LNCaP clone FGC (cell line): Measurements from ENCODE around the gene TMEM108.

Experiments used
- DNase-seq: peaks from one replicate; pipeline ENCODE4 v3.0.0-alpha.2; 2011; ENCODE audit warnings: low read depth
- H3K4me3 ChIP-seq: 2 replicates; pipeline ENCODE4 v1.5.1; 2011; ENCODE audit warnings: mild to moderate bottlenecking, low read depth, low read length, control low read depth
- TF ChIP-seq, protein P1 (sequence below): IDR thresholded peaks from 2 replicates; pipeline ENCODE4 v1.5.1; 2012; ENCODE audit warnings: mild to moderate bottlenecking; ENCODE audit not compliant: control insufficient read depth, insufficient read depth; ENCODE audit errors: extremely low read depth

TMEM108 gene

DNA sequence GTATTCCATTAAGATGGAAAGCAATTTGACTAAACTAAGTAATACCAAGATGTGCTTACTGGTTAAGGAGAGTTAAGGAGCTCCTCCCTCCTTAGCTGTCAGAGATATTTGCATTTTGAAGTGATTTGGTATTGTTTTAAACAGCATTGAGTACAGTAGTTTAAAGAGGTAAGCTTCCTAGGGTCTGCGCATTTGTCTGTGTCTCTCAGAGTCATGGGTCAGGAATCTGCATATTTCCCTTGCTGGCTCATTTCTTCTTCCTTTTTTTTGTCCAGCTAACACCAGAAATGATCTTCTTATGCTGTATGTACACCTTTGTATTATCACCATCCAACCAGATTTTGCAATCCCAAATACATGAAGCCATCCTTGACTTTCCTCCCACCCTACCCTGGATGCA, 198.7 kb downstream of the TMEM108 start:
- TF ChIP-seq, protein P1, sequence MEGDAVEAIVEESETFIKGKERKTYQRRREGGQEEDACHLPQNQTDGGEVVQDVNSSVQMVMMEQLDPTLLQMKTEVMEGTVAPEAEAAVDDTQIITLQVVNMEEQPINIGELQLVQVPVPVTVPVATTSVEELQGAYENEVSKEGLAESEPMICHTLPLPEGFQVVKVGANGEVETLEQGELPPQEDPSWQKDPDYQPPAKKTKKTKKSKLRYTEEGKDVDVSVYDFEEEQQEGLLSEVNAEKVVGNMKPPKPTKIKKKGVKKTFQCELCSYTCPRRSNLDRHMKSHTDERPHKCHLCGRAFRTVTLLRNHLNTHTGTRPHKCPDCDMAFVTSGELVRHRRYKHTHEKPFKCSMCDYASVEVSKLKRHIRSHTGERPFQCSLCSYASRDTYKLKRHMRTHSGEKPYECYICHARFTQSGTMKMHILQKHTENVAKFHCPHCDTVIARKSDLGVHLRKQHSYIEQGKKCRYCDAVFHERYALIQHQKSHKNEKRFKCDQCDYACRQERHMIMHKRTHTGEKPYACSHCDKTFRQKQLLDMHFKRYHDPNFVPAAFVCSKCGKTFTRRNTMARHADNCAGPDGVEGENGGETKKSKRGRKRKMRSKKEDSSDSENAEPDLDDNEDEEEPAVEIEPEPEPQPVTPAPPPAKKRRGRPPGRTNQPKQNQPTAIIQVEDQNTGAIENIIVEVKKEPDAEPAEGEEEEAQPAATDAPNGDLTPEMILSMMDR = no peak
- no peak overlapping the region for H3K4me3 ChIP-seq
- DNase-seq = no peak

- H3K4me3 ChIP-seq = no peak overlapping the region
- DNase-seq = no peak
- TF ChIP-seq, protein P1 = no peak
Measured at GRCh38 chr3:133237380-133237779, 199.2 kb downstream of the TMEM108 start.

DNA sequence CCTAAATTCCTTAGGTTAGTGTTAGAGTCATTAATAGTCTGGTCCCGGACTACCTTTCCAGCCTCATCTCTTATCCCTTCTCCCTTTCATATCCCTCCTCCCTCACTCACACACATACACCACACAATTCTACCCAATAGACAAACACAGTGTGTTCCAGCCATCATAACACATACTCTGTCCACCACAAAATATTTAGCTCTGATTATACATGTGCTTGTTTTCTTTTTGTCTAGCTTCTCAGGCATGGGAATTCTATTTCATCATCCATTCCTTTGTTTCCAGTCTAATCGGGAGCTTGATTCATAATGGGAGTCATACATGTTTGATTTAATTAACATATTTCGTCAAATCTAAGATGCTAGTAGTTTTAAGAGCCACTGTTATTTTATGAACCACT, 199.8 kb downstream of the TMEM108 start:
- DNase-seq = no peak

DNA sequence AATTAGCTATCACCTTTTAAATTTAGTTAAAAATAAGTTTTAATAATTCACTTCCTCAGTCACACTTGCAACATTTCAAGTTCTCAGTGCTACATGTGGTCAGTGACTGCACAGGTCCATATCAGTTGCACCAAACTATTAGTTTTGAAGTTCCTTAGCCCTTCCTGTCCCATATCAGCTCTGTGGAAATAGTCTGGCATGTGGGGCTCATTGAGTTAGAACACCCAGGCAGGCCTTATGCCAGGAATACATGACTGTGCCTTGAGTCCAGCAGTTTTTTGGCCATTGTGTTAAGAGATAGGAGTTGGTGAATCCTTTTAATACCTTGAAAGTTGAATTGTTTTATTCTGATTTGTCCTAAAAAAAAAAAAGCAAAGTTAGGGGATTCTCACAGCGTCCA, 207.9 kb downstream of the TMEM108 start:
- DNase-seq = no peak
- TF ChIP-seq, protein P1 = no peak
- no peak overlapping the region for H3K4me3 ChIP-seq

More for the DNA sequence above, 199.8 kb downstream of the TMEM108 start:
- no peak overlapping the region for H3K4me3 ChIP-seq
- TF ChIP-seq, protein P1 = no peak

DNA sequence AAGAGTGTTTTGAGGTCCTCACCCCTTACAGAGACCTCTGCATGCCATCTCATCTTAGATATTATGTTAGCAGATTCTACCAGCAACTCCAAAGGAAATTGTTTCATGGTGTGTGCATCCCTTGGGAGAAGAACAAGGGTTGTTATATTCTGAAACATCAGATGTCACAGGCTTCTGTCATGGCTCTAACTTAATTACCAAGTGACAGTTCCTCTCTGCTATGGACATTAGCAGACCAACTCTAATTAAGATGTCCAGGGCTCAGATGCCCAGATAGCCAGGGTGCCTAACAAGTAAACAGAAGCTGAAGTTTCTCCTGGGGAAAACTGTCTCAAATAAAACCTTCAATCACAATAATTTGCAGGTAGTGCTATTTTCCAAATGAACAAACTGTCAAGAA, 208.6 kb downstream of the TMEM108 start:
- DNase-seq = no peak
- TF ChIP-seq, protein P1 = no peak
- no peak overlapping the region for H3K4me3 ChIP-seq

DNA sequence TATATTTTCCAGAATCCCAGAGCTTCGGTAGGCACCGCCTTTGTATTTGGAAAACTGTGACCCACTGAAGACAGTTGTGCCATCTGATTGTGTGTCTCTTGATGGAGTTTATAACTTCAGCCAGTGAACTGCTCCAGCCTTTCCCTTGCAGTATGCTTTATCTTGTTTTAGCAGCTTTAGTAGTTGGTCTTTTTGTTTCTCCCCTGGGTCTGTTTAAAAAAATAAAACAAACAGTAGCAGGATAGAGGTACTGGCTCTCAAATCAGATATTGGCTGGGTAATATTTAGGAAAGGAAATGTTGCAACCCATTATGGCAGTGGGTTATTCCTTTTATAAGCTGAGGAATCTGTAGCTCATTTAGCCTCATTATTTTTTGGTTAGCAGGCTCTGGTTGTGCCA, 210.2 kb downstream of the TMEM108 start:
- H3K4me3 ChIP-seq = no peak overlapping the region
- TF ChIP-seq, protein P1 = no peak
- DNase-seq = no peak

DNA sequence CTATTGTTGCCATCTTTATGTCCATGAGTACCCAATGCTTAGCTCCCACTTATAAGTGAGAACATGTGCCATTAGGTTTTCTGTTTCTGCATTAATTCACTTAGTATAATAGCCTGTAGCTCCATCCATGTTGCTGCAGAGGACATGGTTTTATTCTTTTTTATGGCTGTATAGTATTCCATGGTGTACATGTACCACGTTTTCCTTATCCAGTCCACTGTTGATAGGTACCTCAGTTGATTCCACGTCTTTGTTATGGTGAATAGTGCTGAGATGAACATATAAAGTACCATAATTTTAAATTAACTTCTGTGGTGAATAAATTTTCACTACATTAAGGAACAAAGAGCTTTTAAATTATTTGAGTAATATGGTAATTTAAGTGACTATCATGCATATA, 211.3 kb downstream of the TMEM108 start:
- no peak for DNase-seq
- no peak overlapping the region for H3K4me3 ChIP-seq
- TF ChIP-seq, protein P1 = no peak
